Activated CD4-positive, alpha-beta T cell treated with anti-CD3 and anti-CD28 coated beads, Interleukin-2, amount 50 U/mL, for 1 hour (primary cell): ENCODE results near the gene MSH5.

ENCODE experiments used
- DNase-seq: peaks from one replicate; pipeline ENCODE4 v3.0.0-alpha.2; 2020

MSH5 gene

GRCh38 chr6:31811645-31812044, 71.8 kb downstream of the MSH5 start:
- DNase-seq = no peak
